ENCODE results near the gene SMAD6.

DNA sequence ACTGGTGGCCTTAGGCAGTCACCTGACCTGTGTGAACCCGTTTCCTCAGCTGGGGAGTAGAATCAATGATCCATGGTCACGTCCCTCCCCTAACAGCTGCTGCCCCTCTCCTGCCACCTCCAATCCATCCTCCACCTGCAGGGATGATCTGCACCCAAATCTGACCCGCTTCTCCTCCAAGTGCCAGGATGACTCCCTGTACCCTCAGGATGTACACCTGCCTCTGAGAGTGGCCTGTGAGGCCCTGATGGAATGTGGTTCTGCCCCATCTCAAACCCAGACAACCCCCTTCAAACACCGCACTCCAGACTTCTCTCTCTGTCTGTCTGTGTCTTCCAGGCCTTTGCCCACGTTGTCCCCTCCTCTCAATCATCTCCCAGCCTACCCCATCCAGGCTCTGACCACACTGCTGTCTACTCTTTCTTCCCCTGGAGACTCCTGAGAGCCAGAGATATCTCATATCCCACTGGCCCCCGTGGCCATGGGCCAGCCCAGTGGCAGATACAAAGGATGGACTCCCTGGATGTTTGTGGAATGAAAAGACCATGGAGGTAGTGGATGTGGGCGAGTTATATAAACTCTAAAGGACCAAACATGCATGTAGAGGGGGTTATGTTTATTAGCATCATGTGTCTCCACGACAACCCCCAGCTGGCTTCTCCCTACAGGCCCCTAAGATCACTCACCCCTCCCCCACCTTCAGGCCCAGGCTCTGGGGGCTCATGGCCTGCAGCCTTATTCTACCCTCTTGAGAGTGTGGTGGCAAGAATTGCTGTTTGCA, 84.9 kb downstream of the SMAD6 start:
- TF ChIP-seq, protein P1, sequence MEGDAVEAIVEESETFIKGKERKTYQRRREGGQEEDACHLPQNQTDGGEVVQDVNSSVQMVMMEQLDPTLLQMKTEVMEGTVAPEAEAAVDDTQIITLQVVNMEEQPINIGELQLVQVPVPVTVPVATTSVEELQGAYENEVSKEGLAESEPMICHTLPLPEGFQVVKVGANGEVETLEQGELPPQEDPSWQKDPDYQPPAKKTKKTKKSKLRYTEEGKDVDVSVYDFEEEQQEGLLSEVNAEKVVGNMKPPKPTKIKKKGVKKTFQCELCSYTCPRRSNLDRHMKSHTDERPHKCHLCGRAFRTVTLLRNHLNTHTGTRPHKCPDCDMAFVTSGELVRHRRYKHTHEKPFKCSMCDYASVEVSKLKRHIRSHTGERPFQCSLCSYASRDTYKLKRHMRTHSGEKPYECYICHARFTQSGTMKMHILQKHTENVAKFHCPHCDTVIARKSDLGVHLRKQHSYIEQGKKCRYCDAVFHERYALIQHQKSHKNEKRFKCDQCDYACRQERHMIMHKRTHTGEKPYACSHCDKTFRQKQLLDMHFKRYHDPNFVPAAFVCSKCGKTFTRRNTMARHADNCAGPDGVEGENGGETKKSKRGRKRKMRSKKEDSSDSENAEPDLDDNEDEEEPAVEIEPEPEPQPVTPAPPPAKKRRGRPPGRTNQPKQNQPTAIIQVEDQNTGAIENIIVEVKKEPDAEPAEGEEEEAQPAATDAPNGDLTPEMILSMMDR (conservative IDR thresholded peaks at IDR 0.05; ENCODE audit: low read depth, low read length): no peak
- TF ChIP-seq RAD21 (IDR thresholded peaks at IDR 0.05; ENCODE audit: low read length) (no peak), RCOR1 (IDR thresholded peaks at IDR 0.05; ENCODE audit: insufficient replicate concordance, low read length) (no peak), POLR2A (IDR thresholded peaks at IDR 0.05; ENCODE audit: low read depth, low read length) (no peak)

Data from IMR-90 (cell line).